ENCODE results near the gene NBEAL2.

The NBEAL2 gene

DNA sequence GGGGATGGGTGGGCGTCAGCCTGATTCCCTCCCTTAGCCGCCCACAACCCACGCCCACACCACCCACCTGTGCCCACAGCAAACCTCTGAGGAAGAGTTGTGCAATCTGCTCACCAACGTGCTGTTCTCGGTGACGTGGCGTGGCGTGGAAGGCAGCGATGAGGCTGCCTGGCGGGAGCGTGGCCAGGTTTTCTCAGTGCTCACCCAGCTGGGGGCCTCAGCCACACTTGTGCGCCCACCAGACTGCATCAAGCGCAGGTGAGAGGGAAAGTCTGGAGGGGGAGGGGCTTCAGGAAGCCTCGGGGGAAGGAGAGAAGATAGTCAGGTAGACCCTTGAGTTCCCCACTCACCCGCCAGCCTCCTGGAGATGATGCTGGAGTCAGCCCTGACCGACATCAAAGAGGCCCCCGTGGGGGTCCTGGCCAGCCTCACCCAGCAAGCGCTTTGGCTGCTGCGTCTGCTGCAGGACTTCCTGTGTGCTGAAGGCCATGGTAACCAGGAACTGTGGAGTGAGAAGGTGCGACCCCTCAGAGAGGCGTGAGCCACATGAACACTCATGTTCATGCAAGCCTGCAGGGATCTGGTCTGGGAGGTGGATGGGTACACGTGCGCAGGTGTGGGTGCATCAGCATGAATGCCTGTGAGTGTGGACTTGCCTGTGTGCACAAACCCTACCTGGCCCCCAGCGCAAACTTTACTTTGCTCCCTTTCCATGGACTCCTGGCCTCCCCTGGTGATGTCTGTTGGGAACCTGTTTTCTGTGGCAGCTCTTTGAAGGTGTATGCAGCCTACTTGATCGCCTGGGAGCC is 21.7 kb downstream of the NBEAL2 start:
- DNase-seq: no peak

DNA sequence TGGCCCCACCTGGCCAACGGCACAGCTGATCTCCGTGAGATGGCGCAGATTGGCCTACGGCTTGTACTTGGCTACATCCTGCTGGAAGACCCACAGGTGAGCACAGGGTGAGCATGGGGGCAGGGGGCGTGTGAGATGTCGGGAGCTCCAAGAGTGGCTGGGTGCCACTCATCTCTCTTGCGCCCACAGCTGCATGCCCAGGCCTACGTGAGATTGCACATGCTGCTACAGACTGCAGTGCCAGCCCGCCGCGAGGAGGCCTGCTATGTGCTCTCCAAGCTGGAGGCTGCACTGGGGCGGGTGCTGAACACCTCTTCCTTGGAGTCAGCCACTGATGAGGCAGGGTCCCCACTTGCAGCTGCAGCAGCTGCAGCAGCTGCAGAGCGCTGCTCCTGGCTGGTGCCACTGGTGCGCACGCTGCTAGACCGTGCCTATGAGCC is 22.3 kb downstream of the NBEAL2 start:
- DNase-seq: no peak

DNA sequence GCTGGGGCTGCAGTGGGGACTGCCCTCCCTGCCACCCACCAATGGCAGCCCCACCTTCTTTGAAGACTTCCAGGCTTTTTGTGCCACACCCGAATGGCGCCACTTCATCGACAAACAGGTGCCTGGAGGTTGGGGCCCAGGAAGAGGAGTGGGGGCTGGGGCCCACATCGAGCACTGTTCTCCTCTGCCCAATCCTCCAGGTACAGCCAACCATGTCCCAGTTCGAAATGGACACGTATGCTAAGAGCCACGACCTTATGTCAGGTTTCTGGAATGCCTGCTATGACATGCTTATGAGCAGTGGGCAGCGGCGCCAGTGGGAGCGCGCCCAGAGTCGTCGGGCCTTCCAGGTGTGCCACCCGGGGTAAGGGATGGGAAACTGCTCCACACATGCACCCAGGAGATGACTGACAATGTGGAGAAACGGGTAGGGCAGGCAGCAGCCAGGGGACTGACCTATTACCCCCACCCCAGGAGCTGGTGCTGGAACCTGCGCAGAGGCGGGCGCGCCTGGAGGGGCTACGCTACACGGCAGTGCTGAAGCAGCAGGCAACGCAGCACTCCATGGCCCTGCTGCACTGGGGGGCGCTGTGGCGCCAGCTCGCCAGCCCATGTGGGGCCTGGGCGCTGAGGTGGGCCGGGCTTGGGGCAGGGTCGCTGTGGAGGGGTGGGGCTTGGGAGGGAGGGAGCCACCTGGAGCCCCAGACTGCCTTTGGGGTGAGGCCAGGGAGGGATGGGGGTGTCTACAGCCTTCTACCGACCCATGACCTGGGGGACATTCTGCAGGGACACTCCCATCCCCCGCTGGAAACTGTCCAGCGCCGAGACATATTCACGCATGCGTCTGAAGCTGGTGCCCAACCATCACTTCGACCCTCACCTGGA is 22.9 kb downstream of the NBEAL2 start:
- DNase-seq: no peak

DNA sequence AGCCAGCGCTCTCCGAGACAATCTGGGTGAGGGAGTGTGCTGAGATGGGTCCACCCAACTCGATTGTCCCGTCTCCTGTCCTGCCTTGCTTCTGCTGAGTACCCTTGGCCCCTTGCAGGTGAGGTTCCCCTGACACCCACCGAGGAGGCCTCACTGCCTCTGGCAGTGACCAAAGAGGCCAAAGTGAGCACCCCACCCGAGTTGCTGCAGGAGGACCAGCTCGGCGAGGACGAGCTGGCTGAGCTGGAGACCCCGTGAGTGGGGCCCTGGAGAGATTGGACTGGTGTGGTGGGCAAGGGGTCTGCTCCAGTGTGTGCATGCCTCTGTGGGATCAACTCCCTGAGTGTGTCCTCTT is 23.6 kb downstream of the NBEAL2 start:
- DNase-seq: no peak

DNA sequence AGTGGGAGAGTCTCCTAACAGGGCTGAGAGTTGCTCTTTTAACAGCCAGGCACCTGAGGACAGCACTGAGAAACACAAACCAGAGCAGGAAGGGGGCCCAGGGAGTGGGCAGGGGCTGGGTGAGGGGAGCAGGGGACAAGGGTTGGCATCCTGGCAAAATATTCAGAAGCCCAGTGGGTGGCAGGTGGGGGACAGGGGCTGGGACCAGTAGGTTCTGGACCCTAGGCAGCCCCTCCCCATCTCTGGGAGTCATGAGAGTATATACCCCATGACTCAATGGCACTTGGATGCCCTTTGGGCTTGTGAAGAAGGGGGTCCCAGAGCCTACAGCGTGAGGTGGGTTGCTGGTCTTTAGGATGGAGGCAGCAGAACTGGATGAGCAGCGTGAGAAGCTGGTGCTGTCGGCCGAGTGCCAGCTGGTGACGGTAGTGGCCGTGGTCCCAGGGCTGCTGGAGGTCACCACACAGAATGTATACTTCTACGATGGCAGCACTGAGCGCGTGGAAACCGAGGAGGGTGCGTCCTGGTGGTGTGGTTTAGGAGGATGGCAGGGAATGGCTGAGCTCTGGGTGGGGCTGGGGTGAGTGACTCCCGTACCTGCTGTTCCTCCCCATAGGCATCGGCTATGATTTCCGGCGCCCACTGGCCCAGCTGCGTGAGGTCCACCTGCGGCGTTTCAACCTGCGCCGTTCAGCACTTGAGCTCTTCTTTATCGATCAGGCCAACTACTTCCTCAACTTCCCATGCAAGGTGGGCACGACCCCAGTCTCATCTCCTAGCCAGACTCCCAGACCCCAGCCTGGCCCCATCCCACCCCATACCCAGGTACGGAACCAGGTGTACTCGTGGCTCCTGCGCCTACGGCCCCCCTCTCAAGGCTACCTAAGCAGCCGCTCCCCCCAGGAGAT is 24.2 kb downstream of the NBEAL2 start:
- DNase-seq: no peak

DNA sequence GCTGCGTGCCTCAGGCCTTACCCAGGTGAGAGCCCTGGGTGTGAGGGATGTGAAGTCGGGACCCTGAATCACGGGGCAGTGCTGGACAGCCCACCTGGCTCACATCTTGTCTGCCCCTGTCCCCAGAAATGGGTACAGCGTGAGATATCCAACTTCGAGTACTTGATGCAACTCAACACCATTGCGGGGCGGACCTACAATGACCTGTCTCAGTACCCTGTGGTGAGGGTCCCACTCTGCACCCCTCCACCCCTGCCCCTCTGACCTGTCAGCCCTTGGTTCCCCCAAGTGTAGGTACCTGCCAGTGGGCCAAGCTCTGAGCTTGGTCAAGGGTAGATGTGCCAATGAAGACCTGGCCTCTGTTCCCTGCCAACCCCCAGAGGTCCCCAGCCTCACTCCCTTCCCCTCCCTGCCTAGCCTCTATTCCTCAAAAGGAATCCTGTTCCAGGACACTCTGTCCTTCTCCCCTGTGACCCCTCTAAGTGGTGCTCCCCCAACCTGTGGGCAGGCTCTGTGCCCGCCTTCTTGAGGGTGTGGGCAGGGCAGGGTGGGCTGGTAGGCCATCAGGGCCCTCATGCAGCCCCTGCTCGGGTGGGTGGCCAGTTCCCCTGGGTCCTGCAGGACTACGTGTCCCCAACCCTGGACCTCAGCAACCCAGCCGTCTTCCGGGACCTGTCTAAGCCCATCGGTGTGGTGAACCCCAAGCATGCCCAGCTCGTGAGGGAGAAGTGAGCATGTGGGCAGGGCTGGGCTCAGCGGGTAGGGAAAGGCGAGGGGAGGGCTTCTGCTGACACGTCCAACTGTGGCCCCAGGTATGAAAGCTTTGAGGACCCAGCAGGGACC is 25.1 kb downstream of the NBEAL2 start:
- no peak for DNase-seq

DNA sequence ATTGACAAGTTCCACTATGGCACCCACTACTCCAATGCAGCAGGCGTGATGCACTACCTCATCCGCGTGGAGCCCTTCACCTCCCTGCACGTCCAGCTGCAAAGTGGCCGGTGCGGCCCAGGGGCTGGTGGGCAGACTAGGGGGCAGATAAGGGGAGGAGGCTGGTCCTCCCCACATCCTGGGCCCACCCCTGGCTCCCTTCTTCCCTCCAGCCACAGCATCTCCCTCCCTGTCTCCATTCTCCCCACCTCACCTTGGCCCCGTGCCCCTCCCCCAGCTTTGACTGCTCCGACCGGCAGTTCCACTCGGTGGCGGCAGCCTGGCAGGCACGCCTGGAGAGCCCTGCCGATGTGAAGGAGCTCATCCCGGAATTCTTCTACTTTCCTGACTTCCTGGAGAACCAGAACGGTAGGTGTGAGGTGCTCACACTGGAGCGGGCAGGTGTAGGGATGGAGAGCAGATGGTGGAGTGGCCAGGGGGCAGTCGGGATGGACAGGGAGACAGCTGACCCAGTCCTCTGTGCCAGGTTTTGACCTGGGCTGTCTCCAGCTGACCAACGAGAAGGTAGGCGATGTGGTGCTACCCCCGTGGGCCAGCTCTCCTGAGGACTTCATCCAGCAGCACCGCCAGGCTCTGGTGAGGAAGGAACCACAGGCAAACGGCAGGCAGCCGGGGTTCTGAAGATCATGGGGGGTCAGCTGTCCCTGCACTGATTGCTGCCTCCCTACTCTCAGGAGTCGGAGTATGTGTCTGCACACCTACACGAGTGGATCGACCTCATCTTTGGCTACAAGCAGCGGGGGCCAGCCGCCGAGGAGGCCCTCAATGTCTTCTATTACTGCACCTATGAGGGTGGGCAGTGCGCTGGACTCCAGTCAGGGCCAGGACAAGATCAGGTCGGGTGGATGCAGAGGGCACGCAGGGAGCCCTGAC is 26.0 kb downstream of the NBEAL2 start:
- no peak for DNase-seq

DNA sequence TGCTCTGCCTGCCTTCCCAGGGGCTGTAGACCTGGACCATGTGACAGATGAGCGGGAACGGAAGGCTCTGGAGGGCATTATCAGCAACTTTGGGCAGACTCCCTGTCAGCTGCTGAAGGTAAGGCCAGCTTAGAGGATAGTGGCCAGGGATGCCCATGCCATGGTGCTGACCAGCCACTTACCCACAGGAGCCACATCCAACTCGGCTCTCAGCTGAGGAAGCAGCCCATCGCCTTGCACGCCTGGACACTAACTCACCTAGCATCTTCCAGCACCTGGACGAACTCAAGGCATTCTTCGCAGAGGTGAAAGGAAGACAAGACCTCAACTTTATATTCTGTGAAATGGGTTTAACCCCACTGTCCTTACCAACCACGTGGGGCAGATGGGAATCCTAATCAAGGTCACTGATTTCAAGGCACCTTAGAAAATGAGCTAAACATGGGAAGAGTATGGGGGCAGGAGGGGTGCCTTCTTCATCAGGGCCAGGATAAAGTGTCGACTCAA is 26.7 kb downstream of the NBEAL2 start:
- DNase-seq: no peak

DNA sequence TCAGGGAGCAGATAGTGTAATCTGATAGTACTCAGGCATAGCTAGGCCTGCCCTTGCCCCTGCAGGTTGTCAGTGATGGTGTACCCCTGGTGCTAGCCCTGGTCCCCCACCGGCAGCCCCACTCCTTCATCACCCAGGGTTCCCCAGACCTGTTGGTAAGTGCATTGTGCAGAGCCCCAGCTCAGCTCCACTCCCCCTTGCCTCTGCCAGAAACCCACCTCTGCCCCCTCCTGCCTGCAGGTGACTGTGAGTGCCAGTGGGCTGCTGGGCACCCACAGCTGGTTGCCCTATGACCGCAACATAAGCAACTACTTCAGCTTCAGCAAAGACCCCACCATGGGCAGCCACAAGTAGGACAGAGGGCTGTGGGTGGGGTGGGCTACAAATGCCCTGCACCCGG is 27.5 kb downstream of the NBEAL2 start:
- DNase-seq: no peak

DNA sequence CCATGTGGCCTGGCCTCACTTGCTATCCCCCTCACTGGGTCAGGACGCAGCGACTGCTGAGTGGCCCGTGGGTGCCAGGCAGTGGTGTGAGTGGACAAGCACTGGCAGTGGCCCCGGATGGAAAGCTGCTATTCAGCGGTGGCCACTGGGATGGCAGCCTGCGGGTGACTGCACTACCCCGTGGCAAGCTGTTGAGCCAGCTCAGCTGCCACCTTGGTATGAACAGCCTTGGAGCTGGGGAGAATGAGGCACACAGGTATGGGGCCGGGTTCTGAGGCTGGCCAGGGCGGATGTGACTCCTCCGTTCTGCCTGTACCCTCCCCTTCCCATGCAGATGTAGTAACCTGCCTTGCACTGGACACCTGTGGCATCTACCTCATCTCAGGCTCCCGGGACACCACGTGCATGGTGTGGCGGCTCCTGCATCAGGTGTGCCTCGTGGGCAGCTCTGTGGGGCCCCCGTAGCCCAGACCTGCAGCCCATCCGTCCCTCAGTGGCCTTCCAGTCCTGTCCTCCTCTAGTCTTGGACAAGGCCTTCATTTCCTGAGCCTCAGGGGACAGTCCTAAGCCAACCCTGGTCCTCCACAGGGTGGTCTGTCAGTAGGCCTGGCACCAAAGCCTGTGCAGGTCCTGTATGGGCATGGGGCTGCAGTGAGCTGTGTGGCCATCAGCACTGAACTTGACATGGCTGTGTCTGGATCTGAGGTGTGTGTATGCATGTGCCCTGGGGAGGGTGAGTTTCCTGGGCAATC is 28.2 kb downstream of the NBEAL2 start:
- DNase-seq: no peak

DNA sequence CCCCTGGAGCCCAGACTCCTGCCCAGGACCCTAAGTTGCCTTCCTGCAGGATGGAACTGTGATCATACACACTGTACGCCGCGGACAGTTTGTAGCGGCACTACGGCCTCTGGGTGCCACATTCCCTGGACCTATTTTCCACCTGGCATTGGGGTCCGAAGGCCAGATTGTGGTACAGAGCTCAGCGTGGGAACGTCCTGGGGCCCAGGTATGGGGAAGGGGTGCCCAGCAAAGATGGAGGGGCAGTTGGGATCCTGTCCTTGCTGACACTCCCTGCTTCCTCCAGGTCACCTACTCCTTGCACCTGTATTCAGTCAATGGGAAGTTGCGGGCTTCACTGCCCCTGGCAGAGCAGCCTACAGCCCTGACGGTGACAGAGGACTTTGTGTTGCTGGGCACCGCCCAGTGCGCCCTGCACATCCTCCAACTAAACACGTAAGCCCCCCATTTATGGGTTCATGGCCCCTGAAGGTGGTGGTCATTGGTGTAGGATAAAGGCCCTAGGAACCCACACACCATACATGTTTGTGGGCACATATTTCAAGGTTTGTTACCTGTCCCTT is 28.8 kb downstream of the NBEAL2 start:
- DNase-seq: no peak

DNA sequence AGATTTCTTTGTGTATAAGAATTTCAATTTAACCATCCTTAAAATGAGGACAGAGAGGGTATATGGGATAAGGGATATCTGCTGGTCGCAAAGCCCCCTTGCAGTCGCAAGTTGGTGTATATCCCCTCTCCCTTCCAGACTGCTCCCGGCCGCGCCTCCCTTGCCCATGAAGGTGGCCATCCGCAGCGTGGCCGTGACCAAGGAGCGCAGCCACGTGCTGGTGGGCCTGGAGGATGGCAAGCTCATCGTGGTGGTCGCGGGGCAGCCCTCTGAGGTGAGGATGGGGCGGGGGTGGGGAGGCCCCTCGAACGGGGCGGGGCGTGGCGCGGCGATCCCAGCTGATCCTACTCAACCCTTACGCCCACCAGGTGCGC is 29.4 kb downstream of the NBEAL2 start:
- DNase-seq: no peak

DNA sequence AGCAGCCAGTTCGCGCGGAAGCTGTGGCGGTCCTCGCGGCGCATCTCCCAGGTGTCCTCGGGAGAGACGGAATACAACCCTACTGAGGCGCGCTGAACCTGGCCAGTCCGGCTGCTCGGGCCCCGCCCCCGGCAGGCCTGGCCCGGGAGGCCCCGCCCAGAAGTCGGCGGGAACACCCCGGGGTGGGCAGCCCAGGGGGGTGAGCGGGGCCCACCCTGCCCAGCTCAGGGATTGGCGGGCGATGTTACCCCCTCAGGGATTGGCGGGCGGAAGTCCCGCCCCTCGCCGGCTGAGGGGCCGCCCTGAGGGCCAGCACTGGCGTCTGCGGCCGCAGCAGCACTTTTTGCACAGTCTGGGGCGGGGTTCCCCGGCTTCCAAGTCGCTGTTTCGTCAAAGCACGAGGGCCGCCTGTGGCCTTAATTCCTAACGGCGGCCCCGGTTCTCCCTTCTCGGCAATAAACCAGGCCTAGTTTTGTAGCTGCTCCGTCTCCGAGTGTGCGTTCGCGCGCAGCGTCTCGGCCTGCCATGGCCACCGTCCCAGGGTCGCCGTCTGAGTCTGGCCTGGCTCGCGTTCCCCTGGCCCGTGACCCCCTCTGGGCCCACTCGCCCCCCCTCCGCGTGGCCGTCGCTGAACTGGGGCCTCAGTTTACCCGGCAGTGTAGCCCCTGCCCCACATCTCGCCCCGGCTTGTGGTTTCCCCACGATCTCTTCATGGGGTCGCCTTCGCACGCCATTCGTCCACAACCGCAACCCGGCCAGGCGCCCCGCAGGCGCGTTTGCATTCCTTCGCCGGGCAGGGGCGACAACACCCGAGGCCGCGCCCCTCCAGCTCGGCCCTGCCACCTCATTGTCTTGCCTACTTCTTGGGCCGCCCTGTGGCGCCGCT is 30.0 kb downstream of the NBEAL2 start:
- peak; percentile 71 for DNase-seq

DNA sequence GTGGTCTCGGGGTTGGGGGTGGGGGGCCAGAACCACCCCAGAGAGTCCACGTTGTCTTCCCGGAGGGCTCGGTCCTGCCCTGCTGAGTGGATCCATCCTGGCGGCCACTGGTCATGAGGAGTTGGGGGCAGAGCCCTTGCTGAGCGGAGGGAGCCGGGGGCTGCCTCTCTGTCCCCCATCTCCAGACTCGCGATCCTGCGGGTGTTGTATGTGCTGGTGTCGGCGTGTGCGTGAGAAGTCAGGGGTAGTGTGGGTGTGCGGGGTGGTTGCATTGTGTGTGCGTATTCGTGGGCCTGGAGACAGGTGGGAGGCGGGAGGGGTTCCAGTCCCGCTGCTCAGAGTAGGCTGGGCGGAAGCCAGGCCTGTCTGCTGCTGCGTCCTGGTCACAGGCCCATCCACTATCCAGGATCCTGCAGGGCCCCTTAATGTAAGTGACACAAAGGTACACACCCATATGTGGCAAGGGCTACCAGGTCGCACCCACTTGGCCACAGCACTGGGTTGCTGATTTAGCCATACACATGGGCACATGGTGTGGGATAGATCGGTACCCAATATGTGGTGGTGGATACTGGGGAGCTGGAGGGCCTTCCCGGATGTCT is 30.7 kb downstream of the NBEAL2 start:
- DNase-seq: no peak

DNA sequence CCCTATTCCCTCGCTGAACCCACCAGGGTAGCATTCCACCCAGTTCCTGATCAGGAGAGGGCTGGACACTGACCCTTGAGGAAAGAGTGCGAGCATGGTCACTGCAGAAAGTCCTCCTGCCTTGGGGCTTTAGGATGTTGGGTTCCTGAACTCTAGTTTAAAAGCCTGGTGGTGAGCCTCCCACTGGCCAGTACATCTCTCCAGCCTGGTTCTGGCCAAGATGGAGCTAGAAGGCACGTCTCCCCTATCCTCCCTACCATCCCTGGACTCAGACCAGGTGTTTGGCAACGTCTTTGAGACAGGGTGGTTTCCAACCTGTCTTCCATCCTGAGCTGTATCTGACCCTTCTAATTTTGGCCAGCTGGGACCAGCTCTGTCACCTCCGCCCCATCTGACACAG is 31.4 kb downstream of the NBEAL2 start:
- no peak for DNase-seq

DNA sequence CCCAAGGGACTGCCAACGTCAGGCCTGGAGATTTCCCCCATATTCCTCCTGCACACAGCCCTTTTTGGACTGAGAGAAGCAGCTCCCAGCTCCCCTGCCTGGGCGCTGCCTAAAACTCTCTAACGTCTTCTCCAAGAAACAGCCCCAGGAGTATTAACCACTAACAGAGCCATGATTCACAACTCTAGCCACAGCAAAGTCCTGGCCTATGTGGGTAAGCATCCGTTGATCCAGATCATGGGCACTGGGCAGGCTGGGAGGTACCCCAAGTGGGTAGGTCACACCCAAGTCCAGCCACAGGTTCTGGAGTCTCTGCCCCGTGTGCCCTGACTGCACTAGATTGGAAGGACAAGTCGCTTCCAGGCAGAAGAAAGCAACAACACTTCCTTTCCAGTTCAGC is 31.9 kb downstream of the NBEAL2 start:
- no peak for DNase-seq

DNA sequence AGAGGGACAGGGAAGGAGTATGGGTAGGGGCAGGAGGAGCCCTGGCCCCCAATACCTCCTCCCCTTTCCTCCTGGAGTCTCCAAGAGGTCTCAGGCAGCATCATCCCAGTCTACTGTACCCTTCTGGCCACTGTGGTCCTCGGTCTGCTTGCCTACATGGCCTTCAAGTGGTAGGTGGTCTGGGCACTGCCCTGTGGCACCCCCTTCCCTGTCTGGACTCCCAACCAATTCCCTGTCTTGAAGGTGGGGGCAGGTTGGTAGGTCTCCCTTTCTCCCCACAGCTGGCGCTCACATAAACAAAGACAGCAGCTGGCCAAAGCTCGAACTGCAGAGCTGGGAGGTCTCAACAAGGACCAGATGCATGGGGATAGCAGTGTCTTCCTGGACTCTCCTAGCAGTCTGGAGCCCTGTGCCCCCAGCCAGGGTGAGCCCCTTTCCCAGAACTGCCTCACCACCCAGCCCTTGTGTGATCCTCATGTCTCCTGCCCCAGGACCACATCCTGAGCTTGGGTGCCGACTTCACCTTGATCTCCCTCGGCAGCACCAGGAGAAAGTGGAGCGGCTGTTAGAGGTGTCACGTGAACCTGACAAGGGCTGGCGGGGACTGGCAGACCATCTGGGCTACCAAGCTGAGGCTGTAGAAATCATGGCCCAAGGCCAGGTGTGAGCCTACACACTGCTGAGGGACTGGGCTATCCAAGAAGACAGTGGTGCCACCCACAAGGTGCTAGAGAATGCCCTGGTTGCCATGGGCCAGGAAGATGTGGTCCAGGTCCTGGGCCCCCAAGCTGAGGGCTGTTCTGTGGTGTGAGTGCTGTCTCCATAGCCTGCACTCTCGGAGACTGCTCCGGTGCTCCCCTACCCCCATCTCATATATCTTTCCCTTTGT is 33.1 kb downstream of the NBEAL2 start:
- DNase-seq: no peak

Data from COR-L47 (cell line).